RPMI8226 (cell line): ENCODE results near the gene RAPH1.
"Not testable (repeated sequence)": the region's sequence is repeated elsewhere in the genome, so short reads cannot be mapped to it uniquely, and the experiment has no call there.

Source experiments
- DNase-seq: peaks from one replicate; pipeline ENCODE4 v3.0.0-alpha.2; 2015

Gene RAPH1

DNA sequence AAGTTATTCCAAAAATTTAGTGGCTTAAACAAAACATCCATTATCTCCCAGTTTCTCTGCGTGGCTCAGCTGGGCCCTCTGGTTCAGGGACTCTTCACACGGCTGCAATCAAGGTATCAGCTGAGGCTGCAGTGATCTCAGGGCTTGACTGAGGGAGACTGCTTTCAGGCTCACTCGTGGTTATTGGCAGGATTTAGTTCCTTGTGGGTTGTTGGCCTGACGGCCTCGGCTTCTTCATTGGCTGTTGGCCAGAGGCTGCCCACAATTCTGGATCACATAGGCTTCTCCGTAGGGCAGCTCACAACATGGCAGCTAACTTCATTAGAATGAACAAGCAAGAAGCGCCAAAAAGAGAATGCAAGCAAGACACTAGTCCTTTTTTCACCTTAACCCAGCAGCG lies 116.8 kb downstream of the RAPH1 start:
- DNase-seq: no peak

DNA sequence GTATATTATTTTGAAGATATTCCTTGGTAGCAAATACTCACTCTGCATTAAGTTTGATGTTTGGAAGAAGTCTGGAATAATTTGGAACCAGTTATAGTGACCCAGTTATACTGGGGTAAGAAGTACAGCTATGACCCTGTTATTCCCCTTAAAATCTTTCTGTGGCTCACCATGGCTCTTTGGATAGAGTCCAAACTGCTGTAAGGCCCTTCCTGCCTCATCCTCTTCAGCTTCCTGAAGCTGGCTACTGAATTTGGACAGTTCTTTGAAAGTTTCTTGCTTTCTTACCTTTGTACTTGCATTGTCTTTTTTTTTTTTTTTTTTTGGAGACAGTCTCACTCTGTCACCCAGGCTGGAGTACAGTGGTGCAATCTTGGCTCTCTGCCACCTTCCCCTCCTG lies 121.3 kb downstream of the RAPH1 start:
- DNase-seq: peak; percentile 32

DNA sequence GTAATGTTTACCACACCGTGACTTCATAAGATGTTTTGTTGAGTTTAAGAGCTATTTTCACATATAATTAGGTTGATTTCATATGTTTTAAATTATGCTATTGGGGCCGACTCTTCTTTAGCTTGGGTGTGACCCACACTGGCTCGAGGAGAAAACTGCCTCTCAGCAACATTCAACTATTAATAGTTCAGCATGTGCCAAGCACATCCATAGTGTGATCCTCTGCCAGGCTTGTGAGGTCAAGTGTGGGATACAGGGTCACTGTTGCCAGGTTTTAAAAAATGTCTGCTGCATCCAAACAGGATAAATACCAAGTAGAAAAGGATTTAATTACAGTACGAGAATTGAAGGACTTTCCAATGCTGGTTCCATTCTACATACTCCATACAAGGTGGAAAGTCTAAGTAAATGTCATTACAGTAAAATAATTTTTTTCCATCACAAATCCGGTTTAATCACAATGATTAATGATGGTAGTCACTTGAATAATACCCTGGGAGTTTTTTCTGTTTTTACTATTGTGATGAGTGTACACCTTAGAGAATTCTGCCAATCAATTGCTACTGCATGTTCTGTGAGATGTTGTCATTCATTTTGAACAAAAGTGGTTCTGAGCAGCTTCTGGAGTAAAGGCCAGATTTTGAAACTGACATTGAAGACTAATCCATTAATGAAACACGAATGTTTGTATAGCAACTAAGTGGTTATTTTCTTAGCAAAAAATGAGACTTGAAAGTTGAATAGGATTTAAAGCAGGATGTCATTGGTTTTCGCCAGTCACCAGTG lies 122.4 kb downstream of the RAPH1 start:
- DNase-seq: peak; percentile 71

DNA sequence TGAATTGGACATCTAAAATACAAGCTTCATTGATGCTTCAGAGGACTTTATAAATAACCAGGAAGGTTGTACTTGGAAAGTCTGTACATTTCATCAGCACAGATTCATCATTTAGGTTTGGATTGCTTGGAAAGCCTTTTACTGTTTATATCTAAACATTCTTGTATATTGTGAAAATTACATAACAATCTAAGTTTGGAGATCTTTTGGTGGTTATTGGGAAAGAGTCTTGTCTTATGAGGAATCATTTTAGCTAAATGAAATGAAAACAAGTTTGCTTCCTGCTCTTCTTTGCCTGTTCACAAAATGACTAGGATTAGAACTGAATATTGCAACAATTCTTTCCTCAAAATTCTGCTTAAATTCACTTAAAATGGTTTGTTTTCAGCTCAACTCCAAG lies 127.6 kb downstream of the RAPH1 start:
- no peak for DNase-seq

DNA sequence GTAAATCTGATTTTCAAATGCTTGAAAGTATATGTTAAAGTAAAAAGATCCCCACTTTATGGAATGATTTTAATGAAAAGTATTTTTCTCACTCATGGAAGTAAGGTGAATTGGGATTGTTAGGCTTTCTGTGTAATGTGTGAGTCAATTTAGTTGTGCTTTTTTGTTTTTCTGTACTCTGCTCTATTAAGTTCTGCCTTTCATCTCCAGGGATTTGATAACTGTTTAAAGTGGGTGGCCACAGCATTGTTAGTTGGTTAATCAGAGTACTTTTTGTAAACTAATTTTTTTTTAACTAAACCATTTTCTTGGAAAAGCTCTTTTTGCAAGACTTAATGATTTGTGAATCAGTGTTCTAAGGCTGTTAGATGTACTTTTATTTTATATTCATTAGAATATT lies 130.1 kb downstream of the RAPH1 start:
- no peak for DNase-seq

DNA sequence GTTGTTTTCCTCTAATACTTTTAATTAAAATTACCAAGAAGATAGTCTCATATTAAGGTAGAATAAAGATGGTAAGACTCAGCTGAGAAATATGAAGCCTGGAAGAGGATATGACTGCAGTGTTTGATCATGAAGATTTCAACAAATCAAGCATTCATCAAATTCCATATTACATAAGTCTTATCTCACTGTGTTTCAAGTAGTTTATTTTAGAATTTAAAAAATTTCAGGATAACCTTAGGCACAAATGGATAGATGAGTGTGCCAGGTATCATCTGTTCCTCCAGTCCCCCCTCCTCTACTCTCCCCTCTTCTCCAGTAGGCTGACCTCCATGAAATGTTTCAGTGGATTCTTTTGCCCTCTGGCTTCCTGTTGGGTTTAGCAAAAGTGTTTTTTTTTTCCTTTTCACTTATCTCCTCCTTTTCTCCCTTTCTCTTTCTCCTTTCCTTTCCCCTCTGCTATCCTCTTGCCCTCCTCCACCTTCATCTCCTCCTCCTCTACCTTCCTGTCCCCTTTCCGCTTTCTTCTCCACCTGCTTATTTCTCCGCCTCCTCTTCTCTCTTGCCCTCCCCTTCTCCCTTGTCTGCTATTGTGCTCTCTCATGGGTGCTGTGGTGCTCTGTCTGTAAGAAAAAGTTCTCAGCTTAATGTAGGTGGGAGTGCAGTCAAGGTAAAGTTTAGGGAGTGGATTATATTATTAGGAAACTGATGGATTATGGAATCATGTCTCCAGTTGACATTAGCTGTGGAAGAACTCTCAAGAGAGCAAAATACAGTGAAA lies 134.1 kb downstream of the RAPH1 start:
- no peak for DNase-seq

DNA sequence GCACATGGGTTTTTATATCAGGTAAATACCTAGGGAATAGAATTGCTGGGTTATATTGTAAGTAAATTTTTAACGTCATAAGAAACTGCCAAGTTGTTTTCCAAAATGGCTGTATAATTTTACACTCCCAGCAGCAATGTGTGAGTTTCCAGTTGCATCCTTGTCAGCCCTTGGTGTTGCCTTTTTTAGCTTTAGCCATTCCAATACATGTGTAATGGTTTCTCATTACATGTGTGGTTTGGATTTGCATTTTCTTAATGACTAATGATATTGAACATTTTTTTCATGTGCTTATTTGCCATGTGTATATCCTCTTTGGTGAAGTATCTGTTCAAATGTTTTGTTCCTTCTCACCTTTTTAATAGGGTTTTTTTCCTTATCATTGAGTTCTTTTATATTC lies 136.1 kb downstream of the RAPH1 start:
- no peak for DNase-seq

DNA sequence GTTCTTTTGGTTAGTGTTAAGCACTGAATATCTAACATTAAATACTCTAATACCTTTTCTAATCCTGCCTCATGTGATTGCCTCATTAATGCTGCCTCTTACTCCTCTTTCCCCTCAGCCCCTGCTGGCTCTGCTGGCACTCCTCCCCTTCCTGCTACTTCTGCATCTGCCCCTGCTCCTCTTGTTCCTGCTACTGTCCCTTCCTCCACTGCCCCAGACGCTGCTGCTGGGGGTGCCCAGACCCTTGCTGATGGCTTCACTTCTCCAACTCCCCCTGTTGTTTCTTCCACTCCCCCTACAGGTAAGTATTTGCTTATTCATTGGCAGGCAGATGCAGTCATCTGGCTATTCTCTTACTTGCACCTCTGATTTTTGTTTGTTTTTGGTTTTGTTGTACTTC lies 138.4 kb downstream of the RAPH1 start:
- DNase-seq: no peak

DNA sequence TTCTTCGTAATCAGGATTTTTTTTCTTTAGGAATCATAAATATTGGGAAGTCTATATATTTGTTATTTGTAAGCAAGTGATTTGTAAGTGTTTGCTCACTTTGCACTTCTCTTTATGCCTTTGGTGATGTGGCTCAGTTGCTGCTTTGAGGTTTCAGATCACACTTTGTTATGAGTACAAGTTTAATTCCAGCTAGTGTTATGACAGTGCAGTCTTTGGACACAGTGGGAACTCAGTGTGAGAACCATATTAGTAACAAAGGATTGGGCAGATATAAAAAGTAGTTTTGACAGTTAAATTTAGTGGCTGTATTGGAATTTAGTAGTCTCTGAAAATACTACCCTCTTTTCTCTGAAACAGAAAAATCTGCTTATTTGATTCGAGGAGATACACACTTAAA lies 139.2 kb downstream of the RAPH1 start:
- no peak for DNase-seq

DNA sequence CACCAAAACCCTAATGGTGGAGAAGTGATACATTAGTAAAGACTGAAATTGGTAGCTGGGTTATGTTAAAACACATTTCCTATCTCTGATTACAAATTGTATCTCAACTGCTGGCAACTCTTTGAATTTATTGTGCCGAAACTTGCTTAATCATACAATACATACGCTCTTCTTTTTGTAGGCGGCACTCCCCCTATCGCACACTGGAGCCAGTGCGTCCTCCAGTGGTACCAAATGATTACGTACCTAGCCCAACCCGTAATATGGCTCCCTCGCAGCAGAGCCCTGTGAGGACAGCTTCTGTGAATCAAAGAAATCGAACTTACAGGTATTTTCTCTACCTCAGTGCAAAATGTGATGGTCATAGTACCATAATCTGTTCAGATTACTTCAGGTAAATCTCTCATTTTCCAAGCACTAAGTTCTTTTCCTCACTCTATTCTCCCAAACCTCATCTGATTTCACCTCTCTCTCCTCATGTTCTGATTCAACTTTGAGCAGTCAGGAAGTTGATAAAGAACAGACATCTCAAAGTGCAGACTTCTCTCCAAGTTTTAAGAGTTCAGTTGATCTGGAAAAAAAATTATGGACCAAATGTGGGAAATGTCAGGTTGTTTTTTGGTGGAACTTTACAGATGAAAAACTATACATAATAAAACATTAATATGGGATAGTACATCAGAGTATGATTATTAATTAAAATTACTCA lies 140.4 kb downstream of the RAPH1 start:
- DNase-seq: no peak

DNA sequence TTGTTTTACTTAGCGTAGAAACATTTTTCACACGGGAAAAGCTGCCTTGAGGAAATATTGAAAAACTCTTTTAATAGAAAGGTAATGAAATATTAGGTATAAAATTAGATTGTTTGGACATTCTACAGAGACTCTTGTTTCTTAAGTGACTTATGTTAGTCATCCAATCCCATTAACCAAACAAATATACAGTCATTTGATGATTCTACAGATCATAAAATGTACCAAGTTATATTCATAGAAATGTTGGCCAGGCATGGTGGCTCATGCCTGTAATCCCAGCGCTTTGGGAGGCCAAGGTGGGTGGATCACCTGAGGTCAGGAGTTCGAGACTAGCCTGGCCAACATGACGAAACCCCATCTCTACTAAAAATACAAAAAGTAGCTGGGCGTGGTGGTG lies 146.9 kb downstream of the RAPH1 start:
- DNase-seq: not testable (repeated sequence)

DNA sequence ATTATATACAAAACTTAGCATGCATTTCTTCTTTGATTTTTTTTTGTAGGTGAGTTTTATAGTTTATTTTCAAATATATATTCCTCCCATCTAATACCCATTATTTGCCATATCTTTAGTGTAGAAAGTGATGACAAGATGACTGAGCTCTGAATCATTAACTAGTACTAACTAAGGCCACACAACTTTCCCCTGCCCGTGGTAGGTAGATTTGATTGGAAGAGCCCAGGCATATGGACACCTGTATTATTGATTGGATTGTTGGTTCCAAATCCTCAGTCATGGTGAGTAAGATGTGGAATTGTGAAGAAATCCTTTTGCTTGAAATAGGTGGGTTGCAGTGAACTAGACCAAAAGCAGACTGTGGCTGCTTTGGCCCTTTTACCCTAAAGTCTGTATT lies 152.1 kb downstream of the RAPH1 start:
- no peak for DNase-seq

DNA sequence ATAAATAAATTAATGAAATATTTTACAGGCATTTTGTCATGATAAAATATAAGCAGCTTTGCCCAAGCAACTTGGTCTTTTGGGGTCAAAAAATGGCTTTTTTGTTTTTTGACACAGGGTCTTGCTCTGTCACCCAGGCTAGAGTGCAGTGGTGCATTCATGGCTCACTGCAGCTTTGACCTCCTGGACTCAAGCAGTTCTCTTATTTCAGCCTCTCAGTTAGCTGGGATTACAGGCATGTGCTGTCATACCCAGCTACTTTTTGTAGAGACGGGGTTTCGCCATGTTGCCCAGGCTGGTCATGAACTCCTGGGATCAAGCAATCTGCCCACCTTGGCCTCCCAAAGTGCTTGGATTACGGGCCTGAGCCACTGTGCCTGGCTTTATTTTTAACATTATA lies 155.9 kb downstream of the RAPH1 start:
- DNase-seq: no peak

DNA sequence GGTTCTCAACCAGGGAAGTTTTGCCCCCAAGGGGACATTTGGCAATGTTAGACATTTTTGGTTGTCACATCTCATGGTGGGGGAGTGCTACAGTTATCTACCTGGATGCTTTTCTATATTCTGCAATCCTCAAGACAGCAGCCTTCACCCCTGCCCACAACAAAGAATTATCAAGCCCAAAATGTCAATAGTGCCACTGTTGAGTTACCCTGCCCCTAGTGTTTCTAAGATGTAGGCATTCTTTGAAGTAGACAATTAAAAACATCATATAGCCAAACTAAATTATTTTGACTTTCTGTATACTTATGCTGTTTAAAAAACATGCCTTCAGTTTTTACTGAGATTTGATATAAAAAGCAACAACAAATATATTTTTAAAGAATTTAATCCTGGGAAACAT lies 158.9 kb downstream of the RAPH1 start:
- no peak for DNase-seq

DNA sequence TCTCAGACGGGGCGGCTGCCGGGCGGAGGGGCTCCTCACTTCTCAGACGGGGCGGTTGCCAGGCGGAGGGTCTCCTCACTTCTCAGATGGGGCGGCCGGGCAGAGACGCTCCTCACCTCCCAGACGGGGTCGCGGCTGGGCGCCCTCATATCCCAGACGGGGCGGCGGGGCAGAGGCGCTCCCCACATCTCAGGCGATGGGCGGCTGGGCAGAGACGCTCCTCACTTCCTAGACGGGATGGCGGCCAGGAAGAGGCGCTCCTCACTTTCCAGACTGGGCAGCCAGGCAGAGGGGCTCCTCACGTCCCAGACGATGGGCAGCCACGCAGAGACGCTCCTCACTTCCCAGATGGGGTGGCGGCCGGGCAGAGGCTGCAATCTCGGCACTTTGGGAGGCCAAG lies 162.4 kb downstream of the RAPH1 start:
- not testable (repeated sequence) for DNase-seq

DNA sequence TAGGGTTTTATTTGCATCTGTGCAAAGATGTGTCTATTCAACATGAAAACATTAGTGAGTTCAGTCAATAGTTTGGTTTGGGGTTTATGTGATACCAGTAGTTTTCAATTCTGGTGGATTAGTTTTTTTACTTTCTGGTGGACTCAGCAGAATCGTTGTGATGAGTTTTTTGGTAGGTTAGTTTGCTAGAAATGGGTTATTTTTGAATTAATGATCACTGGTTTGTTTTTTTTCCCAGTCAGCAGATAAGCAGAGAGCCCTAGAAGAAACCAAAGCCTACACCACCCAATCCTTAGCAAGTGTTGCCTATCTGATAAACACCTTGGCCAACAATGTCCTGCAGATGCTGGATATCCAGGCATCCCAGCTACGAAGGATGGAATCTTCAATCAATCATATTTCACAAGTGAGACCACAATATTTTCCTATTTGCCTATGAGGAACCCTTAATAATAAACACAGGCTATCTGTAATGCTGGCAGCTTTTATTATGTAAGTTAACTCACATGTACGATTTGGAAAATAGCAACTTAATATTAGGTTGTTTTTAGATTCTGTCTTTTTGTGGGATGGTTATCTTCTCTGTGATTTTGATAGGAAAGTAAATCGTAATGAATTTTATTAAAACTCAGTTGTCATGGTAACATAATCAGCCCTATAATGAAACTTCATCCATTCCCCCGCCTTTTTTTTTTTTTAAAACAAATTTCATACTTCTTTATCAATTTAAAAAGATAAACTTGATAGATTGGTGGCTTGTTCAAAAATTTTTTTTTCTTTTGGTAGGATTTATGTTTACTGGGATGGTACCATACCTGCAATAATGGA lies 168.2 kb downstream of the RAPH1 start:
- DNase-seq: no peak

DNA sequence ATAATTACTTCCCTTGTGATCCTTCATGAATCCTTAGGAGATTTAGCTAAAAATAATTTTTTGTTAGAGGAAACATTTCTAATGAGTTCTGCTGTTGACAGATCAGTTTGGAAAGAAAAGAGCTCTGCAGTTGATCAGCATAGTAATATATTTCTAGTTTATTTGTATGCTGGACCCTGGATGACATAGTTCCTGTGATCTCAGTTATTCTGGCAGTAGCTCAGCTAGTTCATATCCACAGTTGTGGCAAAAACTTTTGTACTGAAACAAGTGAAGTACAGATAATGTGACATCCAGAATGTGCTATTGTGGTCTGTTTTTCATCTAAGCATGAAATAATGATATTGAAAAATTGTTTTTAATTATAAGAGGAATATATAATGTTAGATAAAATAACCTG lies 173.2 kb downstream of the RAPH1 start:
- DNase-seq: no peak

DNA sequence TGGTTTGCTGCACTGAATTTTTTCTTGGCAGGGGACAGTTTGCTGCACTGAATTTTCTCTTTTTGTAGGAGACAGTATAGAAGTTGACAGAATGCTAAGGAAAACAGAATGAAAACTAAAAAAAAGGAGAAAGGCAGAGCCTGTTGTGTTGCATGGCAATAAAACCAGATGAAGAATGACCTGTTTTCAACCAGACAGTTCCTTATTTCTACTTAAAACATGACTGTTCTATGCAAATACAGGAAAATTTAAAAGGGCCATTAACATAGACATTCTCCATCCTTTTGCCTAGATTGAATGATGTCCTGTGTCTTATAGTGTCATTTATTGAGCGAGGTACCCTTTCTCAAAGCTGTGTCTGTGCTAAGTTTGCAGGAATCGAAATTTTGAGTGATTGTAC lies 173.6 kb downstream of the RAPH1 start:
- no peak for DNase-seq

DNA sequence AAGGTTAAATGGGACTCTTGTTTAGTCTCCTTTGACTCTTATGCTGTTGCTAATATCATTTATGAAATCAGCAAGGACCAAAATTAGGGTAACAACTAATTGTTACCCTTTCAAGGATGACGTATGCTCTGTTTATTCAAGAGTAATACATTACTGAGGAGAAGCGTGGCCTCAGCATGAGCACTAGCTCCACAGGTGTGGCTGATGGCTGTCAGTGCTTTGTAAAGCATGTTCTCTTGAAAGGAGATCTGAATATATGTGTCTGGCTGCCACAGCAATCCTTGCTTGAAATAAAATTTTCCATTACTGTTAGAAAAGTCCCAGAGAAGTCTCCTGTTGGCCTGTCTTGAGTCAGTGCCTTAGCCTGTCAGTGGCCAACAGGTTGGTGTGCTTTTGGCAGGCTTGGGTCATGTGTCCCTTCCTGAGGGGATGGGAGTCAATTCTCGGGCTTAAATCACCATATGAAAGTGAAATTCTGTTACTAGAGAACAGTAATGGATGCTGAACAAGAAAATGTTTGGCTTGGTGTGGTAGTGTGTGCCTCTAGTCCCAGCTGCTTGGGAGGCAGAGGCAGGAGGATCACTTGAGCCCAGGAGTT lies 174.2 kb downstream of the RAPH1 start:
- no peak for DNase-seq

DNA sequence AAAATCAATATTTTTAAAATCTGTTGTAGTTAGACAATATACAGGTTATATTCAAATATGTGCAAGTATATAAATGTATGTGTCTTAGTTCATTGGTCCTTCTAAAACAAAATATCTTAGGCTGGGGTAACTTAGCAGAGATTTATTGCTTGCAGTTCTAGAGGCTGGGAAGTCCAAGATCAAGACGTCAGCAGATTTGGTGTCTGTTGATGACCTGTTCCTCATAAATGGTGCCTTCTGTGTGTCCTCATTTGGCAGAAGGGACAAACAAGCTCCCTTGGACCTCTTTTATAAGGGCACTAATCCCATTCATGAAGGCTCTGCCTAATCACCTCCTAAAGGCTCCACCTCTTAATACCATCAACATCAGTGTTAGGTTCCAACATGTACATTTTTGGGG lies 175.7 kb downstream of the RAPH1 start:
- DNase-seq: no peak

DNA sequence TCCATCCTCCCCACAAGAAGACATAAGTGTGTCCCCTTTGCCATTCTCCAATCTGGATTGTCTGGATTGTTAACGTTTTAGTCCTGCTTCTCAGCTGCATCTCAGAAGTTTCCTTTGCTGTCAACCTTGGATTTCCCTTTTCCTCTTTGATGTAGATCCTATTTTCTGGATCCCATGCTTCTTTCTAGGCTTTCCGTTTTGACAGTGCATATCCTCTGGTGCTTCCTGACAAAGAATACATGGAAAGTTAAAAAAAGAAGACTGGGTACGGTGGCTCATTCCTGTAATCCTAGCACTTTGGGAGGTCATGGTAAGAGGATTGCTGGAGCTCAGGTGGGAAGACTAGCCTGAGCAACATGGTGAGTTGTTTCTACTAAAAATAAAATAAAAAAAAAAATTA lies 180.1 kb downstream of the RAPH1 start:
- no peak for DNase-seq

DNA sequence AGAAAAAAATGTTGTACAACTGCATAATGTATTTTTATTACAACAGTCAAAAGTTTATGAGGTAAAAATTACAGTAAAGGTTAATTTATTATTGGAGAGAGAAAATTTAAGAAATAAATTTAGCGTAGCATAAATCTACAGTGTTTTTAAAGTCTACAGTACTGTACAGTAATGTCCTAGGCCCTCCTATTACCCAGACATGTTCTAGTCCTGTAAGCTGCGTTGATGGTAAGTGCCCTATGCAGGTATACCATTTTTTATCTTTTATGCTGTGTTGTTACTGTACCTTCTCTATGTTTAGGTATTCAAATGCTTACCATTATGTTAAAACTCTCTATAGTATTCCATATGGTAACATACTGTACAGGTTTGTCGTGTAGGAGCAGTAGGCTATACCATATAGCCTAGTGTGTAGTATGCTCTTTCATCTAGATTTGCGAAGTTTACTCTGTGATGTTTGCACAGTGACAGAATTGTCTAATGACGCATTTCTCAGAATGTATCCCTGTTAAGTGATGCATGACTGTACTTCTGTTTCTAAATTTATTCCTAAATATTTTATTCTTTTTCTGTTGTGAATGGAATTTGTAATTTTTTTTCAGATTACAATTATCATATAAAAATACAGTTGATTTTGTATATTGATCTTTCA lies 182.4 kb downstream of the RAPH1 start:
- no peak for DNase-seq
